IPS-NIHi7 (cell line): ENCODE results near the gene AGMAT.
A peak's percentile ranks its signal among the peaks of the same experiment; 100 is the strongest.

Experiments used
- DNase-seq: peaks from one replicate; pipeline ENCODE4 v3.0.0; 2012; ENCODE audit warnings: mixed read lengths; ENCODE audit errors: extremely low spot score

Gene AGMAT

DNA sequence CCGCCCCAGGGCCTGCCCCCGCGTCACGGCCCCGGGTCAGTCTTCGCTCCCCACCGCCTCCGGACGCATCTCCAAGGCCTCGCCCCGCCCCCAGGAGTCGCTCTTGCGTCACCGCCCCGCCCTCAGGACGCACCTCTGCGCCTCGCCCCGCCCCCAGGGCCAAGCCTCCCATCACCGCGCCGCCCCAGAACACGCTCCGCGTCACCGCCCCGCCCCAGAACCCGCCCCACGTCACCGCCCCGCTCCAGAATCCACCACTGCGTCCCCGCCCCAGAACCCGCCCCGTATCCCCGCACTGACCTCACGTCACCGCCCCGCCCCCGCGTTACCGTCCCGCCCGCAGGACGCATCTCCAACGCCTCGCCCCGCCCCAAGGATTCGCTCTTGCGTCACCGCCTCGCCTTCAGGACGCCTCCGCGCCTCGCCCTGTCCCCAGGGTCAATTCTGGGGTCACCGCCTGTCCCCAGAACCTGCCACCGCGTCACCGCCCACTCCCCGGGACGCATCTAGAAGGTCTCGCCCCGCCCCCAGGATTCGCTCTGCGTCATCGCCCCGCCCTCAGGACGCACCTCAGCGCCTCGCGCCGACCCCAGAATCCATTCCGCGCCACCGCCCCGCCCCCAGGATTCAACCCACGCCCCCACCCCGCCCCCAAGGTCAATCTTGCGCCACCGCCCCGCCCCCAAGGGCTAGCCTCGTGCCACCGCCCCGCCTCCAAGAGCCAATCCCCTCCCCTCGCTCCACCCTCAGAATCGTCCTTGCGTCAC lies 60.4 kb downstream of the AGMAT start:
- DNase-seq, result peak; percentile 96

DNA sequence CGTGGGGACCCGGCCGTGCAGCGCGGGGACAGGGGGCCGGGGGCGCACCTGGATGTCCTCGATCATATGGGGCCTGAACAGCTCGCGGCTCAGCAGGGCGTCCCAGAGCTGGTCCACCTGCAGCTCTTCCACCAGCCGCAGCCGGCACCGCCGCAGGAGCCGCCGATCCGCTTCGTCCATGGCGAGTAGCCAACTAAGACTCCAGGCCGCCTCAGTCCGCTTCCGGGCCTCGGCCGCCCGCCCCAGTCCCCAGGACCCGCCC lies 60.9 kb downstream of the AGMAT start, which contains the start of gene CASP9:
Gene CASP9, minus strand, starts transcription at position 195 of the 262 bp plus-strand sequence. Its CDS starts 15 bp downstream, at position 180.
- no peak for DNase-seq

DNA sequence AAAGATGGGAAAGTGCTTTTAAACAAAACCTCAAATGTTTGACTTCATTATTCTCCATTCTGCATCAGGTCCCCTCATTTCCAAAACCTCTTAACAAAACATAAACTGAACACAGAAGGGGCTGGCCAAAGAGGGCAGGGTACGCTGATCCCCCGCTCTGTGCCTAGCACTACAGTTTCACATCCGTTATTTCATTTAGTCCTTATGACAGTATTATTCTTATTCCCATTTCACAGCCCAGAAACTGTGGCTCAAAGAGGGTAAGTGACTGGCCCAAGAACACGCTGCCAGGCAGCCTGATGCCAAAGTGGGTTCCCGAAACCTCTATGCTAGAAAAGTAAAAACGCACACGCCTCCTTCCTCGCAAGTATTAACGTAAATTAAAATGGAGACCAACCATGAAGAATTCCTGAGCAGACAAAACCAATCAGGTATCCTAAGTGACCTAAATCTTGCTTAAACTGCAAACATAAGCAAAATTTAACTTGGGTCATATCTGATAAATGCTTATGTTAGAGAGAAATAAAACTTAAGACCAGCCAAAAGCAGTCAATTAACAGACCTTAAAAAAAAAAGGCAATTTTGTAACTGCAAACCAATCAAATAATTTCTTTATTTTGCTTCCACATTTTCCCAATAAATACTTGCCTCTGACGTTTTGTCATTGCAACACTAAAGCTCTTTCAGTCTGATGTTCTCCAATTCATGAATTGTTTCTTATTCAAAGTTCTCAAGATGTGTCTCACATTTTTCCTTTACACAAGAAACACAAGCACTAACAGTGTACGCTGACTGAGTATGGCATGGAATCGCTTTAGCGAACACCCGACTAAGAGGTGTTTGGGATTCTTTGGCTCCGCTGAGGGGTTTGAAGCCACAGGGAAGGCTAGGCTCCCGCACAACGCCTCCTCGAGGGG lies 61.5 kb downstream of the AGMAT start:
- no peak for DNase-seq

DNA sequence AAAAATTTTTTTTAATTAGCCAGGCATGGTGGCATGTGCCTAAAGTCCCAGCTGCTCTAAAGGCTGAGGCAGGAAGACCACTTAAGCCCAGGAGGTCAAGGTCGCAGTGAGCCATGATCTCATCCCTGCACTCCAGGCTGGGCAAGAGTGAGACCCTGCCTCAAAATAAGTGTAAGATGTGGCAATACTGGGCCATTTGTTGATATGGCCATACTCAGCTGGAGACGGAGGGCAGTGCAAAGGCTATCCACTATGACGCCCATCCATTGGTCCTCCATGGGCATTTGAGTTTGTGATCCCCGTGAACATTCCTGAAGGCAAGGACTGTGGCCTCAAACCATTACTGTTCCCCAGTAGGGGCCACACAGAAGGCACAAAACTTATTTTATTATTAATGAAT lies 62.3 kb downstream of the AGMAT start:
- DNase-seq, result no peak
